ENCODE results near the gene KBTBD12.

Gene KBTBD12

DNA sequence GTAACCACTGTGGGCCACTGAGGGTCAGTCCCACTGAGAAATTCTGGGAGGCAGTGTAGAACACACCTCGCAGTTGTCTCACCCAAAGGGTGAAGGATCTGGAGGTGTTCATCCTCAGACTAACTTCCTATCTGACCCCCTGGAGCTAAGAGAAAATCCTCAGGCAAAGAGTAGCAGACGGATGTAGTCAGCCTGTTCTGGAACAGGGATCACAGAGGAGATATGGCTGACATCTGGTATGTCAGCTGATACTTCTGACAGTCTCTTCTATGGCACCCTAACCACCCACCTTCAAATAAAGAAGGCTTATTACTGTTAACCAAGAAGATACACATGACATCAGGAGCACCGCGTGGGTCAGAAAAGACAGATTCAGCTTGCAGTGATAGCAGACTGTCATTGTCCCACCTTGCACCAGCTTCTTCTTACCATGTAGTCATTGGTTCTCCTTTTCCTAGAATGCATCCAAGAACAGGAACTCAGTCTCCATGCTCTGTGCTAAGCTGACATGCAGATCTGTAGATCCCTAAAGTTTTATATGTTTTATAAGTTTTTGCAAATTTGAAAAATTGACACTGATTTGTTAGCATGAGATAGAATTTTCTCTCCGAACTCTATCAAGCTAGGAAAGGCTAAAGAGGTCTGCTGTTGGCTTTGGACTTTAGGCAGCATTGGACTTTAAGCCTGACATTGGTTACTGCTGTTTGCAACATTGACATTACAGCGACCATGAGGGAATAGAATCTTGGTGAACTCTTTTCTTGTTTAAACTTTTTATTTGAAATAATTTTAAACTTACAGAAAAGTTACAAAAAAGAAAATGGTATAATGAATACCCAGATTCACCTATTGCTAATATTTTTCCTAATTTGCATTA, 60.4 kb downstream of the KBTBD12 start:
- no peak for DNase-seq (ENCODE audit: low read depth)
- H3K36me3 ChIP-seq (ENCODE audit: control insufficient read depth, insufficient read depth, low read length, severe bottlenecking): no peaks in the 10 kb centered on the region
- H3K4me1 ChIP-seq (ENCODE audit: control insufficient read depth, insufficient read depth, low read length): no peaks in the 10 kb centered on the region
- H3K4me3 ChIP-seq (ENCODE audit: low read length): no peak overlapping the region
- peaks cover 14% of the 10 kb centered on the region for H3K27me3 ChIP-seq (replicated peaks; ENCODE audit: control insufficient read depth, insufficient read depth, low read length)
- H3K9ac ChIP-seq (ENCODE audit: low read length): no peak overlapping the region
- H3K9me3 ChIP-seq (ENCODE audit: control insufficient read depth, low read length): no peaks in the 10 kb centered on the region

- Histone ChIP-seq H3K9me3 (ENCODE audit: control insufficient read depth, low read length) (peaks cover 17% of the 10 kb centered on the region), H3K36me3 (ENCODE audit: control insufficient read depth, insufficient read depth, low read length, severe bottlenecking) (no peaks in the 10 kb centered on the region), H3K4me1 (ENCODE audit: control insufficient read depth, insufficient read depth, low read length) (no peaks in the 10 kb centered on the region), H3K9ac (ENCODE audit: low read length) (no peak overlapping the region), H3K4me3 (ENCODE audit: low read length) (no peak overlapping the region), H3K27me3 (replicated peaks; ENCODE audit: control insufficient read depth, insufficient read depth, low read length) (peaks cover 19% of the 10 kb centered on the region)
- DNase-seq (ENCODE audit: low read depth): no peak
Observed at GRCh38 chr3:127978636-127979035, 63.6 kb downstream of the KBTBD12 start.

- H3K9me3 ChIP-seq (ENCODE audit: control insufficient read depth, low read length): peaks cover 17% of the 10 kb centered on the region
- no peak overlapping the region for H3K9ac ChIP-seq (ENCODE audit: low read length)
- H3K4me3 ChIP-seq (ENCODE audit: low read length): no peak overlapping the region
- H3K27me3 ChIP-seq (replicated peaks; ENCODE audit: control insufficient read depth, insufficient read depth, low read length): peaks cover 16% of the 10 kb centered on the region
- DNase-seq (ENCODE audit: low read depth): no peak
- H3K36me3 ChIP-seq (ENCODE audit: control insufficient read depth, insufficient read depth, low read length, severe bottlenecking): no peaks in the 10 kb centered on the region
- no peaks in the 10 kb centered on the region for H3K4me1 ChIP-seq (ENCODE audit: control insufficient read depth, insufficient read depth, low read length)
Observed at GRCh38 chr3:127979473-127979872, 64.4 kb downstream of the KBTBD12 start.

GRCh38 chr3:127981097-127981496, 66.1 kb downstream of the KBTBD12 start:
- Histone ChIP-seq H3K4me1 (ENCODE audit: control insufficient read depth, insufficient read depth, low read length) (no peaks in the 10 kb centered on the region), H3K9ac (ENCODE audit: low read length) (no peak overlapping the region), H3K9me3 (ENCODE audit: control insufficient read depth, low read length) (peaks cover 17% of the 10 kb centered on the region), H3K4me3 (ENCODE audit: low read length) (no peak overlapping the region), H3K27me3 (replicated peaks; ENCODE audit: control insufficient read depth, insufficient read depth, low read length) (peaks cover 16% of the 10 kb centered on the region), H3K36me3 (ENCODE audit: control insufficient read depth, insufficient read depth, low read length, severe bottlenecking) (no peaks in the 10 kb centered on the region)
- DNase-seq (ENCODE audit: low read depth): no peak

GRCh38 chr3:127982155-127982554, 67.1 kb downstream of the KBTBD12 start:
- peaks cover 19% of the 10 kb centered on the region for H3K27me3 ChIP-seq (replicated peaks; ENCODE audit: control insufficient read depth, insufficient read depth, low read length)
- DNase-seq (ENCODE audit: low read depth): no peak

GRCh38 chr3:127984241-127984975, 69.4 kb downstream of the KBTBD12 start:
- Histone ChIP-seq H3K4me3 (ENCODE audit: low read length) (no peak overlapping the region), H3K9ac (ENCODE audit: low read length) (no peak overlapping the region), H3K27me3 (replicated peaks; ENCODE audit: control insufficient read depth, insufficient read depth, low read length) (peaks cover 31% of the 10 kb centered on the region), H3K9me3 (ENCODE audit: control insufficient read depth, low read length) (peaks cover 17% of the 10 kb centered on the region), H3K36me3 (ENCODE audit: control insufficient read depth, insufficient read depth, low read length, severe bottlenecking) (no peaks in the 10 kb centered on the region), H3K4me1 (ENCODE audit: control insufficient read depth, insufficient read depth, low read length) (no peaks in the 10 kb centered on the region)
- peak; percentile 85 for DNase-seq (ENCODE audit: low read depth)

More at GRCh38 chr3:127982155-127982554, 67.1 kb downstream of the KBTBD12 start:
- Histone ChIP-seq H3K9ac (ENCODE audit: low read length) (no peak overlapping the region), H3K4me1 (ENCODE audit: control insufficient read depth, insufficient read depth, low read length) (no peaks in the 10 kb centered on the region), H3K4me3 (ENCODE audit: low read length) (no peak overlapping the region), H3K36me3 (ENCODE audit: control insufficient read depth, insufficient read depth, low read length, severe bottlenecking) (no peaks in the 10 kb centered on the region), H3K9me3 (ENCODE audit: control insufficient read depth, low read length) (peaks cover 17% of the 10 kb centered on the region)

DNA sequence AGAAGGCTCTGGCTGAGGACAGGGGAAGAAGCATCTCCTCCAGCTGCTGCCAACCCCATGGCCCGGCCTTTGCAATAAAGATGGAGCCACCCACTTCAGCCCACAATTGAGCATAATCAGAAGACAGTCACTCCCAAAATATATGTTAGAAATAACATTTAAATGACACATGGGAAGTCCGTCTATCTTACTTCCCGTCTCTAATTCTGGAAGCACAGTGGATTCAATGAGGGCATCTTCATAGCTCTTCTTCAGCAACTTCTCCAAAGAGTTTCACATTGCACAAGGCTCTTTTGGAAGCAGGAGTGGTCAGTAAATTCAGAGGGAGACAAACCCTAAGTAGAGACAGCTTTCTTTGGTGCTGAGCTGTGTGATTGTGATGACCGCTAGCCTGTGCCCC, 70.2 kb downstream of the KBTBD12 start:
- DNase-seq (ENCODE audit: low read depth): no peak
- H3K4me3 ChIP-seq (ENCODE audit: low read length): no peak overlapping the region
- H3K9ac ChIP-seq (ENCODE audit: low read length): no peak overlapping the region
- peaks cover 17% of the 10 kb centered on the region for H3K9me3 ChIP-seq (ENCODE audit: control insufficient read depth, low read length)
- no peaks in the 10 kb centered on the region for H3K36me3 ChIP-seq (ENCODE audit: control insufficient read depth, insufficient read depth, low read length, severe bottlenecking)
- H3K4me1 ChIP-seq (ENCODE audit: control insufficient read depth, insufficient read depth, low read length): no peaks in the 10 kb centered on the region
- H3K27me3 ChIP-seq (replicated peaks; ENCODE audit: control insufficient read depth, insufficient read depth, low read length): peaks cover 34% of the 10 kb centered on the region

GRCh38 chr3:127985655-127986225, 70.7 kb downstream of the KBTBD12 start:
- H3K36me3 ChIP-seq (ENCODE audit: control insufficient read depth, insufficient read depth, low read length, severe bottlenecking): no peaks in the 10 kb centered on the region
- no peak overlapping the region for H3K9ac ChIP-seq (ENCODE audit: low read length)
- no peak for DNase-seq (ENCODE audit: low read depth)
- peaks cover 15% of the 10 kb centered on the region for H3K9me3 ChIP-seq (ENCODE audit: control insufficient read depth, low read length)
- no peaks in the 10 kb centered on the region for H3K4me1 ChIP-seq (ENCODE audit: control insufficient read depth, insufficient read depth, low read length)
- no peak overlapping the region for H3K4me3 ChIP-seq (ENCODE audit: low read length)
- H3K27me3 ChIP-seq (replicated peaks; ENCODE audit: control insufficient read depth, insufficient read depth, low read length): peaks cover 37% of the 10 kb centered on the region

DNA sequence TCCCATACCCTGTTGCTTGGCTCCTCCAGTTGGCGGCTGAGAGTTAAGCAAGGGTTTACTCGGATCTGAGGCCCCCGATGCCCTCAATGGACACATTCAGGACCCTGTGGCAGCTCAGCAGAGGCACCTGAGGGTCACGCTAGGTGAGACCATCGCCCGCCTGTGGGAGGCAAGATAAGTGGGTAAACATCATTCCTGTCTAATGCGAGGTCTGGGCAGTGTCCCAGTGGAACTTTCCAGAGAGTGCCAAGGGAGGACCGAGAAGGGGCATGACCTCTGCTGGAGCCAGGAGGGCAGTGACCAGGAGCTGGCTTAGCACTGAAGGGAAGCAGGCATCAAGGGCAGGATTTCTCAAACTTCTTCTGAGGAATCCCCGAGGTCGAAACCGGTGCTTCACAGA, 71.8 kb downstream of the KBTBD12 start:
- no peaks in the 10 kb centered on the region for H3K4me1 ChIP-seq (ENCODE audit: control insufficient read depth, insufficient read depth, low read length)
- H3K9me3 ChIP-seq (ENCODE audit: control insufficient read depth, low read length): peaks cover 5% of the 10 kb centered on the region
- H3K4me3 ChIP-seq (ENCODE audit: low read length): no peak overlapping the region

GRCh38 chr3:127987309-127987995, 72.4 kb downstream of the KBTBD12 start:
- Histone ChIP-seq H3K27me3 (replicated peaks; ENCODE audit: control insufficient read depth, insufficient read depth, low read length) (peaks cover 37% of the 10 kb centered on the region), H3K36me3 (ENCODE audit: control insufficient read depth, insufficient read depth, low read length, severe bottlenecking) (no peaks in the 10 kb centered on the region), H3K4me1 (ENCODE audit: control insufficient read depth, insufficient read depth, low read length) (no peaks in the 10 kb centered on the region), H3K9me3 (ENCODE audit: control insufficient read depth, low read length) (no peaks in the 10 kb centered on the region), H3K9ac (ENCODE audit: low read length) (no peak overlapping the region), H3K4me3 (ENCODE audit: low read length) (no peak overlapping the region)
- DNase-seq (ENCODE audit: low read depth): no peak

More for the DNA sequence above, 71.8 kb downstream of the KBTBD12 start:
- no peak for DNase-seq (ENCODE audit: low read depth)
- H3K36me3 ChIP-seq (ENCODE audit: control insufficient read depth, insufficient read depth, low read length, severe bottlenecking): no peaks in the 10 kb centered on the region
- peaks cover 39% of the 10 kb centered on the region for H3K27me3 ChIP-seq (replicated peaks; ENCODE audit: control insufficient read depth, insufficient read depth, low read length)
- no peak overlapping the region for H3K9ac ChIP-seq (ENCODE audit: low read length)

All from adipocyte (in vitro differentiated cells).